H1 (cell line): ENCODE measurements around the gene SEMA4C. TPM values are rescaled to one million over a fixed set of nuclear protein-coding genes. Genes with fewer than 3 reads are reported as not detected.
A peak's percentile ranks its signal among the peaks of the same experiment; 100 is the strongest.

Source experiments
- CTCF ChIA-PET: fragments of 300-600 bp; sonication (Branson Sonifier 250); formaldehyde crosslinking; loops from one replicate; lab custom pipeline; 2021; ENCODE audit not compliant: partially characterized antibody; lab: Charles Lee
- POLR2A ChIA-PET: fragments of 300-600 bp; sonication (Branson Sonifier 250); formaldehyde crosslinking; loops from one replicate; lab custom pipeline; 2021; ENCODE audit warnings: inconsistent platforms; ENCODE audit not compliant: partially characterized antibody; lab: Charles Lee
- DNase-seq, 2 experiments: peaks; one replicate each; pipeline versions ENCODE4 v3.0.0 to v3.0.0-alpha.2; 2010 to 2022; ENCODE audit warnings: low spot score in 2 of 2, low read depth in 1 of 2, mixed read lengths in 1 of 2
- FAIRE-seq: peaks from 2 replicates; lab custom pipeline; 2011; peaks lifted over from hg19 to GRCh38; lab: Jason Lieb, UNC
- H2AFZ ChIP-seq: 2 replicates; pipeline ENCODE4 v1.8.1; 2012; ENCODE audit warnings: low read length, inconsistent platforms
- H2AK5ac ChIP-seq: 2 replicates; pipeline ENCODE4 v1.6.1; 2013; ENCODE audit warnings: low read depth, low read length
- H2BK120ac ChIP-seq: replicated peaks from 2 replicates; pipeline ENCODE3; 2013; ENCODE audit warnings: low read depth, low read length, inconsistent platforms
- H2BK12ac ChIP-seq: 2 replicates; pipeline ENCODE4 v1.6.1; 2013; ENCODE audit warnings: low read depth, low read length
- H2BK15ac ChIP-seq: 2 replicates; pipeline ENCODE4 v1.6.1; 2013; ENCODE audit warnings: low read length
- H2BK20ac ChIP-seq: 2 replicates; pipeline ENCODE4 v1.6.1; 2013; ENCODE audit warnings: low read length
- H2BK5ac ChIP-seq: 2 replicates; pipeline ENCODE4 v1.6.1; 2013; ENCODE audit warnings: low read depth, low read length
- H3K14ac ChIP-seq: 2 replicates; pipeline ENCODE4 v1.6.1; 2013; ENCODE audit warnings: inconsistent platforms; ENCODE audit not compliant: insufficient read length
- H3K18ac ChIP-seq: 2 replicates; pipeline ENCODE4 v1.6.1; 2013; ENCODE audit warnings: low read length; ENCODE audit errors: extremely low read depth
- H3K23ac ChIP-seq: 2 replicates; pipeline ENCODE4 v1.6.1; 2013; ENCODE audit warnings: inconsistent platforms; ENCODE audit not compliant: insufficient read length
- H3K23me2 ChIP-seq: 2 replicates; pipeline ENCODE4 v1.6.1; 2013; ENCODE audit warnings: low read depth, low read length
- H3K27ac ChIP-seq: 2 replicates; pipeline ENCODE4 v1.6.1; 2011; ENCODE audit warnings: low read depth, low read length, inconsistent platforms
- H3K27me3 ChIP-seq, 4 experiments: replicated peaks in 1 of 4; 1 replicate in 1 of 4; 2 replicates in 3 of 4; pipeline versions ENCODE4 v1.6.1 to v1.8.1; 2011 to 2013; ENCODE audit warnings: low read length in 3 of 4, mild to moderate bottlenecking in 3 of 4, inconsistent platforms in 2 of 4, mixed read lengths in 2 of 4, moderate library complexity in 1 of 4; ENCODE audit not compliant: control insufficient read depth in 3 of 4, insufficient read depth in 3 of 4; ENCODE audit errors: extremely low read depth in 1 of 4
- H3K36me3 ChIP-seq, 4 experiments: 2 replicates each; pipeline versions ENCODE4 v1.6.1 to v1.8.1; 2011 to 2013; ENCODE audit warnings: mild to moderate bottlenecking in 4 of 4, low read length in 3 of 4, moderate library complexity in 2 of 4, control low read depth in 1 of 4, inconsistent platforms in 1 of 4; ENCODE audit not compliant: insufficient read depth in 4 of 4, control insufficient read depth in 2 of 4
- H3K4ac ChIP-seq: replicated peaks from 2 replicates; pipeline ENCODE3; 2013; ENCODE audit warnings: low read length, low read depth, mixed read lengths, inconsistent platforms; ENCODE audit not compliant: insufficient read length
- H3K4me1 ChIP-seq, 4 experiments: replicated peaks in 1 of 4; 1 replicate in 1 of 4; 2 replicates in 3 of 4; pipeline versions ENCODE4 v1.6.1 to v1.8.1; 2011 to 2013; ENCODE audit warnings: low read length in 3 of 4, inconsistent platforms in 2 of 4, mixed read lengths in 1 of 4; ENCODE audit not compliant: insufficient read depth in 4 of 4, control insufficient read depth in 3 of 4
- H3K4me2 ChIP-seq, 2 experiments: 2 replicates each; pipeline versions ENCODE4 v1.6.1 to v1.8.1; 2011 to 2013; ENCODE audit warnings: low read depth in 2 of 2, low read length in 2 of 2, control low read depth in 1 of 2, inconsistent platforms in 1 of 2, mild to moderate bottlenecking in 1 of 2; ENCODE audit not compliant: insufficient read depth in 1 of 2
- H3K4me3 ChIP-seq, 4 experiments: fragments of 200-600, 300-600 bp in 1 of 4; sonication (generic), shearing (Covaris generic), sonication (Bioruptor Twin) in 1 of 4; 2 replicates each; pipeline versions ENCODE4 v1.5.1 to v1.8.1; 2011 to 2016; ENCODE audit warnings: low read length in 4 of 4, low read depth in 3 of 4, control low read depth in 2 of 4, inconsistent platforms in 2 of 4, mild to moderate bottlenecking in 2 of 4, mixed read lengths in 1 of 4, moderate library complexity in 1 of 4; ENCODE audit not compliant: insufficient read depth in 2 of 4; ENCODE audit errors: extremely low read depth in 1 of 4
- H3K56ac ChIP-seq: replicated peaks from 2 replicates; pipeline ENCODE3; 2013; ENCODE audit warnings: low read depth, mild to moderate bottlenecking, mixed read lengths, low read length, inconsistent platforms; ENCODE audit not compliant: insufficient read length
- H3K79me1 ChIP-seq: 2 replicates; pipeline ENCODE4 v1.6.1; 2013; ENCODE audit warnings: low read depth, low read length, control low read depth
- H3K79me2 ChIP-seq, 2 experiments: 2 replicates each; pipeline versions ENCODE4 v1.6.1 to v1.8.1; 2012 to 2013; ENCODE audit warnings: low read length in 2 of 2, mild to moderate bottlenecking in 2 of 2, inconsistent platforms in 1 of 2; ENCODE audit not compliant: insufficient read depth in 2 of 2, control insufficient read depth in 1 of 2
- H3K9ac ChIP-seq, 4 experiments: replicated peaks in 1 of 4; 1 replicate in 1 of 4; 2 replicates in 3 of 4; pipeline versions ENCODE4 v1.6.1 to v1.8.1; 2011 to 2013; ENCODE audit warnings: low read depth in 3 of 4, low read length in 3 of 4, control low read depth in 2 of 4, mild to moderate bottlenecking in 2 of 4, moderate library complexity in 2 of 4, inconsistent platforms in 1 of 4; ENCODE audit errors: extremely low read depth in 1 of 4
- H3K9me3 ChIP-seq, 2 experiments: 2 replicates each; pipeline versions ENCODE4 v1.6.1 to v1.8.1; 2012 to 2013; ENCODE audit warnings: mild to moderate bottlenecking in 2 of 2, moderate library complexity in 2 of 2, control low read depth in 1 of 2, inconsistent platforms in 1 of 2, low read depth in 1 of 2, low read length in 1 of 2, mixed read lengths in 1 of 2; ENCODE audit not compliant: insufficient read depth in 2 of 2
- H4K20me1 ChIP-seq, 2 experiments: replicated peaks in 1 of 2; 2 replicates each; pipeline versions ENCODE3 to v1.8.1; 2011 to 2013; ENCODE audit warnings: inconsistent platforms in 2 of 2, low read length in 2 of 2, mild to moderate bottlenecking in 1 of 2; ENCODE audit not compliant: insufficient read depth in 2 of 2, control insufficient read depth in 1 of 2
- H4K5ac ChIP-seq: 2 replicates; pipeline ENCODE4 v1.6.1; 2013; ENCODE audit warnings: low read length, low read depth, mixed read lengths, inconsistent platforms; ENCODE audit not compliant: insufficient read length
- H4K8ac ChIP-seq: 2 replicates; pipeline ENCODE4 v1.8.0; 2013; ENCODE audit warnings: mild to moderate bottlenecking, moderate library complexity, low read length, inconsistent platforms; ENCODE audit not compliant: insufficient read depth; ENCODE audit errors: extremely low read depth
- H4K91ac ChIP-seq: replicated peaks from 2 replicates; pipeline ENCODE3; 2013; ENCODE audit warnings: low read length, mixed read lengths, inconsistent platforms; ENCODE audit not compliant: insufficient read length
- FOSL1 ChIP-seq: IDR thresholded peaks from 2 replicates; pipeline ENCODE4 v1.6.1; 2011; ENCODE audit warnings: mild to moderate bottlenecking, low read depth, low read length, moderate library complexity; ENCODE audit not compliant: insufficient read depth
- RAD21 ChIP-seq, 2 experiments: IDR thresholded peaks in 1 of 2; conservative IDR thresholded peaks in 1 of 2; 2 replicates each; pipeline ENCODE4 v1.6.1; 2011; ENCODE audit warnings: low read depth in 2 of 2, low read length in 2 of 2, improper control_type of control experiment in 1 of 2, inconsistent platforms in 1 of 2, mild to moderate bottlenecking in 1 of 2, moderate library complexity in 1 of 2
- RBBP5 ChIP-seq: IDR thresholded peaks from 2 replicates; pipeline ENCODE4 v1.7.1; 2012; ENCODE audit warnings: low read depth, mild to moderate bottlenecking, inconsistent platforms, low read length, moderate library complexity, borderline replicate concordance
- RNF2 ChIP-seq: fragments of 200-900, 300-1000 bp; sonication (generic); IDR thresholded peaks from 2 replicates; pipeline ENCODE4 v1.7.1; 2016; ENCODE audit warnings: borderline replicate concordance, low read depth, mild to moderate bottlenecking, antibody characterized with exemption, low read length; ENCODE audit not compliant: poor library complexity, severe bottlenecking; ENCODE audit errors: missing control alignments
- SUZ12 ChIP-seq: fragments of 200-600 bp; sonication (generic); IDR thresholded peaks from 2 replicates; pipeline ENCODE4 v1.6.1; 2012; ENCODE audit warnings: mild to moderate bottlenecking, inconsistent platforms, low read length, moderate library complexity, mixed read lengths
- TAF1 ChIP-seq: IDR thresholded peaks from 2 replicates; pipeline ENCODE4 v1.6.1; 2011; ENCODE audit warnings: mild to moderate bottlenecking, low read depth, low read length
- WGBS, 2 experiments: shearing (Covaris generic) in 1 of 2; methylation state at CpG; one replicate each; pipeline versions ENCODE4 v1.1.6 to v1.1.7; 2013 to 2015; ENCODE audit warnings: low lambda C conversion rate in 2 of 2, mixed read lengths in 2 of 2, inconsistent platforms in 1 of 2, low coverage in 1 of 2, missing lambda C conversion rate in 1 of 2; ENCODE audit not compliant: insufficient replicate concordance in 2 of 2, insufficient coverage in 1 of 2, insufficient read length in 1 of 2; ENCODE audit errors: extremely low coverage in 1 of 2, missing lambda C conversion rate in 1 of 2; 5-methylcytosine and 5-hydroxymethylcytosine counted together
- polyA plus RNA-seq, 7 experiments: library from polyadenylated mRNA; depleted of rRNA in 3 of 7; stranded (reverse) in 5 of 7; unstranded in 2 of 7; fragments of >200 nt in 5 of 7; fragments of 200-250 nt in 2 of 7; gene quantifications; 1 replicate in 5 of 7; 2 replicates in 1 of 7; 4 replicates in 1 of 7; pipeline versions ENCODE4 v1.2.1 to v1.2.3, GENCODE V29; 2011 to 2013; ENCODE audit warnings: missing spikeins in 2 of 7, mixed read lengths in 2 of 7
- total RNA-seq: library from RNA; stranded (reverse); fragmentation: NEBNext Ultra II Directional; extraction: Animal tissue kit (Norgen Biotek cat#: 25700); gene quantifications from 2 replicates; pipeline ENCODE4 v1.2.1, GENCODE V29; 2021
- TF ChIP-seq, protein P1 (sequence below), 3 experiments: IDR thresholded peaks; 1 replicate in 2 of 3; 2 replicates in 1 of 3; pipeline versions ENCODE4 v1.5.1 to v1.6.1; 2011; ENCODE audit warnings: low read length in 3 of 3, mild to moderate bottlenecking in 3 of 3, inconsistent platforms in 2 of 3, low read depth in 1 of 3, moderate library complexity in 1 of 3; ENCODE audit not compliant: insufficient read depth in 1 of 3; ENCODE audit errors: control extremely low read depth in 1 of 3

SEMA4C gene
- total and polyA plus RNA-seq, 2 of the 8 experiments (the other 6 are each of a cell fraction or from before 2014, with no cell fraction given) = 47.5 to 67.3 TPM

DNA sequence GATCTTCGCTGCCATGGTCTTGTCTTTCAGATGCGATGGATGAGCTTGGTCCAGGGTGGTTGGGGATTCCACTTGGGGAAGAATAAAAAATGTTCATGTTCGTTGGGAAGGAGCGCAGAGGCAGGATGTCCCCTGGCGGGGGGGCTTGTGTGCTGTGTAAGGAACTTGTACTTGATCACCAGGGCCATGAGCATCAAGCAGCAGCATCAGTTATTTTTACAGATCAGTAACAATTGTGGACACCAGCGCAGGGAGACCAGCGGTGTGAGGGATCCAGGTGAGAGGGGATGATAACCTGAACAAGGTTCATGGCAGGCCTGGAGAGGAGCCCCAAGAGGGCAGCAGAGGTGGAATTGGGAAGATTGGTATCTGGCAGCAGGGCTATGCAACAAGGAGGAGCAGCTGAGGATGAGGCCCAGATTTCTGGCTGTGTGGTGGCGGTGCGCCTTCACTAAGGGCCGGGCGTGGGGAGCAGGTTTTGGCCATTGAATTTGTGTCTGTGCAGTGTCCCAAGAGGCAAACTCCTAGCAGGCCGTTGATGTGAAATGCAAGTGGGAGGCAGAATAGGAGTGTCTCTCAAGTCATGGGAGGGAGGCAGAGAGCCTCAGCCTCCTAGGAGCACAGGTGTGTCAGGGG is 49.9 kb downstream of the SEMA4C start:
- Histone ChIP-seq H3K27ac (no peak overlapping the region), H3K9me3 (no peaks in the 10 kb centered on the region), H3K36me3 (peaks cover 0 to 15% (median 4%) of the 10 kb centered on the region in 4 experiments; a peak in 5 of 8 replicates), H2BK20ac (no peak overlapping the region), H3K79me1 (peaks cover 36% of the 10 kb centered on the region), H3K23me2 (peaks cover 17% of the 10 kb centered on the region), H2BK120ac (no peak overlapping the region), H3K4ac (no peak overlapping the region), H3K4me1 (peaks cover 0 to 22% (median 16%) of the 10 kb centered on the region in 4 experiments; a peak in 6 of 7 replicates), H2BK5ac (no peak overlapping the region), H3K23ac (no peak overlapping the region), H2BK12ac (no peak overlapping the region), H3K79me2 (peaks cover 3 to 75% of the 10 kb centered on the region in 2 experiments; a peak in 3 of 4 replicates), H3K56ac (no peak overlapping the region), H3K18ac (no peak overlapping the region), H2BK15ac (no peak overlapping the region), H3K4me2 (peak overlapping the region in 1 of 2 experiments; percentile 98; a peak in 2 of 4 replicates), H2AK5ac (no peak overlapping the region), H3K14ac (no peak overlapping the region), H4K91ac (no peak overlapping the region), H4K20me1 (peaks cover 18 to 42% of the 10 kb centered on the region in 2 experiments), H3K4me3 (no peak overlapping the region), H4K5ac (no peak overlapping the region), H3K9ac (no peak overlapping the region), H4K8ac (peak overlapping the region; percentile 15; the same call in 1 of the 2 replicates), H2AFZ (no peak overlapping the region), H3K27me3 (no peaks in the 10 kb centered on the region; a peak in 1 of 7 replicates)
- ChIA-PET POLR2A (interaction anchor here (0.8 to 2.1 kb wide), 11 partner anchors 10 to 131 kb away, joined by 3 to 9 read pairs (median 3); partner anchors contain the start of gene ANKRD23), CTCF (interaction anchor here (0.8 to 5.3 kb wide), 12 partner anchors 10 to 292 kb away, joined by 3 to 30 read pairs (median 4); no protein-coding TSS in a partner anchor)
- DNase-seq (no peak), FAIRE-seq (no peak)
- WGBS, 2 experiments = 91% methylated on average over 12 of the region's 12 CpGs; no CpG with 5 or more reads in 1 of the 2 experiments
- TF ChIP-seq, protein P1, sequence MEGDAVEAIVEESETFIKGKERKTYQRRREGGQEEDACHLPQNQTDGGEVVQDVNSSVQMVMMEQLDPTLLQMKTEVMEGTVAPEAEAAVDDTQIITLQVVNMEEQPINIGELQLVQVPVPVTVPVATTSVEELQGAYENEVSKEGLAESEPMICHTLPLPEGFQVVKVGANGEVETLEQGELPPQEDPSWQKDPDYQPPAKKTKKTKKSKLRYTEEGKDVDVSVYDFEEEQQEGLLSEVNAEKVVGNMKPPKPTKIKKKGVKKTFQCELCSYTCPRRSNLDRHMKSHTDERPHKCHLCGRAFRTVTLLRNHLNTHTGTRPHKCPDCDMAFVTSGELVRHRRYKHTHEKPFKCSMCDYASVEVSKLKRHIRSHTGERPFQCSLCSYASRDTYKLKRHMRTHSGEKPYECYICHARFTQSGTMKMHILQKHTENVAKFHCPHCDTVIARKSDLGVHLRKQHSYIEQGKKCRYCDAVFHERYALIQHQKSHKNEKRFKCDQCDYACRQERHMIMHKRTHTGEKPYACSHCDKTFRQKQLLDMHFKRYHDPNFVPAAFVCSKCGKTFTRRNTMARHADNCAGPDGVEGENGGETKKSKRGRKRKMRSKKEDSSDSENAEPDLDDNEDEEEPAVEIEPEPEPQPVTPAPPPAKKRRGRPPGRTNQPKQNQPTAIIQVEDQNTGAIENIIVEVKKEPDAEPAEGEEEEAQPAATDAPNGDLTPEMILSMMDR (IDR thresholded peaks at IDR 0.05; ENCODE audit: control extremely low read depth in 1 of 3, insufficient read depth in 1 of 3, low read depth in 1 of 3, low read length in 3 of 3) = peak in 1 of 3 experiments; percentile 29; a peak in 1 of 4 replicates
- no peak for TF ChIP-seq RBBP5
- no peak for TF ChIP-seq FOSL1
- TF ChIP-seq RAD21 (IDR thresholded peaks at IDR 0.05 in 1 of 2, conservative IDR thresholded peaks at IDR 0.05 in 1 of 2; ENCODE audit: low read depth in 2 of 2, low read length in 2 of 2) = peak in 1 of 2 experiments; percentile 5; a peak in 1 of 4 replicates
- no peak for TF ChIP-seq RNF2
- no peak for TF ChIP-seq SUZ12
- TF ChIP-seq TAF1 = no peak
